Astrocyte (in vitro differentiated cells and primary cell): Measurements from ENCODE around the gene NUDT14. TPM values are rescaled to one million over a fixed set of nuclear protein-coding genes. Genes with fewer than 3 reads are reported as not detected.

Experiments used
- DNase-seq: peaks from one replicate; pipeline ENCODE4 v3.0.0-alpha.2; 2010; ENCODE audit warnings: low read depth
- FAIRE-seq: peaks from 2 replicates; lab custom pipeline; 2011; peaks lifted over from hg19 to GRCh38; lab: Jason Lieb, UNC
- H2AFZ ChIP-seq: 2 replicates; pipeline ENCODE4 v1.6.0; 2012; ENCODE audit warnings: low read depth, low read length, inconsistent platforms
- H3K27ac ChIP-seq: 2 replicates; pipeline ENCODE4 v1.5.1; 2011; ENCODE audit warnings: low read depth, low read length, inconsistent platforms
- H3K27me3 ChIP-seq: 2 replicates; pipeline ENCODE4 v1.6.0; 2011; ENCODE audit warnings: low read length, inconsistent platforms; ENCODE audit not compliant: insufficient read depth
- H3K36me3 ChIP-seq: 2 replicates; pipeline ENCODE4 v1.5.1; 2011; ENCODE audit warnings: low read length, inconsistent platforms; ENCODE audit not compliant: insufficient read depth
- H3K4me1 ChIP-seq: 2 replicates; pipeline ENCODE4 v1.5.1; 2011; ENCODE audit warnings: low read length, inconsistent platforms; ENCODE audit not compliant: insufficient read depth
- H3K4me2 ChIP-seq: 2 replicates; pipeline ENCODE4 v1.6.0; 2012; ENCODE audit warnings: low read length, inconsistent platforms
- H3K4me3 ChIP-seq: 2 replicates; pipeline ENCODE4 v1.5.1; 2011; ENCODE audit warnings: low read depth, mild to moderate bottlenecking, low read length, inconsistent platforms; ENCODE audit not compliant: insufficient read depth
- H3K79me2 ChIP-seq: 2 replicates; pipeline ENCODE4 v1.6.0; 2012; ENCODE audit warnings: mild to moderate bottlenecking, low read length, inconsistent platforms; ENCODE audit not compliant: insufficient read depth
- H3K9ac ChIP-seq: 2 replicates; pipeline ENCODE4 v1.6.0; 2012; ENCODE audit warnings: mild to moderate bottlenecking, low read length, inconsistent platforms
- H3K9me3 ChIP-seq: 2 replicates; pipeline ENCODE4 v1.5.1; 2012; ENCODE audit warnings: low read depth, mild to moderate bottlenecking, low read length, inconsistent platforms; ENCODE audit not compliant: insufficient read depth
- H4K20me1 ChIP-seq: 2 replicates; pipeline ENCODE4 v1.6.0; 2012; ENCODE audit warnings: low read length, inconsistent platforms; ENCODE audit not compliant: insufficient read depth
- H3K27ac Mint-ChIP-seq: one replicate; pipeline ENCODE4 v1.8.0; 2021; ENCODE audit warnings: mild to moderate bottlenecking, mixed read lengths; ENCODE audit not compliant: unreplicated experiment
- H3K27me3 Mint-ChIP-seq: one replicate; pipeline ENCODE4 v1.8.0; 2021; ENCODE audit warnings: low read depth, mixed read lengths; ENCODE audit not compliant: unreplicated experiment
- H3K36me3 Mint-ChIP-seq: one replicate; pipeline ENCODE4 v1.8.0; 2021; ENCODE audit warnings: low read depth, mixed read lengths; ENCODE audit not compliant: unreplicated experiment
- H3K4me1 Mint-ChIP-seq: one replicate; pipeline ENCODE4 v1.8.0; 2021; ENCODE audit warnings: low read depth, mixed read lengths; ENCODE audit not compliant: unreplicated experiment
- H3K4me3 Mint-ChIP-seq: one replicate; pipeline ENCODE4 v1.8.0; 2021; ENCODE audit warnings: mild to moderate bottlenecking, moderate library complexity, mixed read lengths; ENCODE audit not compliant: unreplicated experiment
- H3K9me3 Mint-ChIP-seq: one replicate; pipeline ENCODE4 v1.8.0; 2021; ENCODE audit warnings: mild to moderate bottlenecking, mixed read lengths; ENCODE audit not compliant: unreplicated experiment
- CTCF ChIP-seq: IDR thresholded peaks from 2 replicates; pipeline ENCODE4 v1.5.1; 2011; ENCODE audit warnings: low read depth, mild to moderate bottlenecking, inconsistent platforms, low read length, moderate library complexity; ENCODE audit not compliant: insufficient read depth
- EZH2 ChIP-seq: IDR thresholded peaks from 2 replicates; pipeline ENCODE4 v1.6.1; 2012; ENCODE audit warnings: mild to moderate bottlenecking, low read length, inconsistent platforms; ENCODE audit not compliant: insufficient read depth
- total RNA-seq: library from RNA; stranded (reverse); gene quantifications from 2 replicates; pipeline ENCODE4 v1.2.1, GENCODE V29; 2021

NUDT14 gene
- total RNA-seq, 1 donor from 2014 or later, result 17.5 TPM

GRCh38 chr14:105192866-105193731 lies 12.0 kb upstream of the NUDT14 start:
- H3K79me2 ChIP-seq, result no peaks in the 10 kb centered on the region
- H3K9ac ChIP-seq, result peak overlapping the region; percentile 43
- H3K4me2 ChIP-seq, result peak overlapping the region; percentile 72
- H3K9me3 ChIP-seq, result peaks cover 3% of the 10 kb centered on the region
- DNase-seq, result peak; percentile 28
- H3K27me3 ChIP-seq, result peaks cover 5% of the 10 kb centered on the region
- H3K27ac Mint-ChIP-seq, result no peak overlapping the region
- H3K36me3 ChIP-seq, result no peaks in the 10 kb centered on the region
- H3K27me3 Mint-ChIP-seq, result peaks cover 25% of the 10 kb centered on the region
- no peak for TF ChIP-seq CTCF
- H3K4me3 Mint-ChIP-seq, result no peak overlapping the region
- H4K20me1 ChIP-seq, result no peaks in the 10 kb centered on the region
- peak overlapping the region; percentile 17 for H3K4me3 ChIP-seq
- H3K27ac ChIP-seq, result peak overlapping the region; percentile 19
- H3K4me1 ChIP-seq, result peaks cover 22% of the 10 kb centered on the region
- H2AFZ ChIP-seq, result peak overlapping the region; percentile 80
- peaks cover 4% of the 10 kb centered on the region for H3K9me3 Mint-ChIP-seq
- FAIRE-seq, result no peak
- peaks cover 1% of the 10 kb centered on the region for H3K36me3 Mint-ChIP-seq
- H3K4me1 Mint-ChIP-seq, result no peaks in the 10 kb centered on the region

GRCh38 chr14:105187935-105188524 lies 6.9 kb upstream of the NUDT14 start:
- Histone ChIP-seq H3K79me2 (no peaks in the 10 kb centered on the region), H3K9ac (no peak overlapping the region), H3K9me3 (peaks cover 5% of the 10 kb centered on the region), H2AFZ (no peak overlapping the region), H3K4me3 (no peak overlapping the region), H3K27me3 (no peaks in the 10 kb centered on the region), H3K4me2 (no peak overlapping the region), H4K20me1 (no peaks in the 10 kb centered on the region), H3K36me3 (no peaks in the 10 kb centered on the region), H3K4me1 (peaks cover 4% of the 10 kb centered on the region), H3K27ac (no peak overlapping the region)
- H3K4me3 Mint-ChIP-seq, result no peak overlapping the region
- H3K27ac Mint-ChIP-seq, result no peak overlapping the region
- H3K9me3 Mint-ChIP-seq, result peaks cover 5% of the 10 kb centered on the region
- TF ChIP-seq CTCF, result no peak
- no peak for TF ChIP-seq EZH2
- H3K36me3 Mint-ChIP-seq, result peaks cover 1% of the 10 kb centered on the region
- H3K4me1 Mint-ChIP-seq, result no peaks in the 10 kb centered on the region
- FAIRE-seq (no peak), DNase-seq (no peak)
- peaks cover 31% of the 10 kb centered on the region for H3K27me3 Mint-ChIP-seq
